A673 (cell line): ENCODE results near the gene TMED5.

ENCODE experiments used
- EZH2 ChIP-seq: fragments of 200-600 bp; sonication (generic); IDR thresholded peaks from 2 replicates; pipeline ENCODE4 v1.6.1; 2017; ENCODE audit warnings: borderline replicate concordance, low read depth, mild to moderate bottlenecking, mixed read lengths, antibody characterized with exemption, low read length; ENCODE audit not compliant: poor library complexity, severe bottlenecking
- TF ChIP-seq, protein P1 (sequence below): fragments of 300-800, 200-600 bp; sonication (generic); conservative IDR thresholded peaks from 2 replicates; pipeline ENCODE4 v1.5.1; 2017; ENCODE audit warnings: low read depth, mild to moderate bottlenecking, antibody characterized with exemption, low read length, moderate library complexity, mixed read lengths

DNA sequence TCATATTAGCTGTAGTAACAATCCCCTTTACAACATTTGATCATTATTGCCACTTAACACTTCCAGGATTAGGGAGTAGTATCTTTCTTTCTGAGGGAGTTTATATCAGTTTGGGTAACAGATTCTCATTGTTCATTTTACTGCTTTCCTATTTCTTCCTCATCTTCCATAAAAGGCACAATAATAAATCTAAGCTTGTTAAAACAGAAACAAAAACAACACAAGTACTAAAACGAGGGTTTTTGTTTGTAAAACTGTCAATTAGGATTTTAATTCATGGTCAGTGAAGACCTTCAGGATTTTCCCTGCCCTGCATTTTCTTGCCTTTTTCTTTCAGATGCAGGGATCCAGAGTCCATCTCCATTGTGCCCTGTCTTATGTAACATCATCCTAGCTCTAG is 29.5 kb downstream of the TMED5 start:
- TF ChIP-seq, protein P1, sequence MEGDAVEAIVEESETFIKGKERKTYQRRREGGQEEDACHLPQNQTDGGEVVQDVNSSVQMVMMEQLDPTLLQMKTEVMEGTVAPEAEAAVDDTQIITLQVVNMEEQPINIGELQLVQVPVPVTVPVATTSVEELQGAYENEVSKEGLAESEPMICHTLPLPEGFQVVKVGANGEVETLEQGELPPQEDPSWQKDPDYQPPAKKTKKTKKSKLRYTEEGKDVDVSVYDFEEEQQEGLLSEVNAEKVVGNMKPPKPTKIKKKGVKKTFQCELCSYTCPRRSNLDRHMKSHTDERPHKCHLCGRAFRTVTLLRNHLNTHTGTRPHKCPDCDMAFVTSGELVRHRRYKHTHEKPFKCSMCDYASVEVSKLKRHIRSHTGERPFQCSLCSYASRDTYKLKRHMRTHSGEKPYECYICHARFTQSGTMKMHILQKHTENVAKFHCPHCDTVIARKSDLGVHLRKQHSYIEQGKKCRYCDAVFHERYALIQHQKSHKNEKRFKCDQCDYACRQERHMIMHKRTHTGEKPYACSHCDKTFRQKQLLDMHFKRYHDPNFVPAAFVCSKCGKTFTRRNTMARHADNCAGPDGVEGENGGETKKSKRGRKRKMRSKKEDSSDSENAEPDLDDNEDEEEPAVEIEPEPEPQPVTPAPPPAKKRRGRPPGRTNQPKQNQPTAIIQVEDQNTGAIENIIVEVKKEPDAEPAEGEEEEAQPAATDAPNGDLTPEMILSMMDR, result no peak
- TF ChIP-seq EZH2, result no peak
